Fibroblast of the aortic adventitia (primary cell): ENCODE measurements around the gene HSD11B2. TPM values are rescaled to one million over a fixed set of nuclear protein-coding genes. Genes with fewer than 3 reads are reported as not detected.

Experiments
- DNase-seq: peaks from one replicate; pipeline ENCODE4 v3.0.0-alpha.2; 2010; ENCODE audit warnings: low read depth
- H3K4me3 ChIP-seq: 2 replicates; pipeline ENCODE4 v1.5.1; 2011; ENCODE audit warnings: low read depth, mild to moderate bottlenecking, control low read depth, low read length, moderate library complexity
- total RNA-seq: library from RNA; depleted of rRNA; stranded (reverse); fragments of >200 nt; gene quantifications from 2 replicates; pipeline ENCODE4 v1.2.3, GENCODE V29; 2012; ENCODE audit warnings: low replicate concordance
- TF ChIP-seq, protein P1 (sequence below): IDR thresholded peaks from 2 replicates; pipeline ENCODE4 v1.5.1; 2011; ENCODE audit warnings: mild to moderate bottlenecking, low read length, control low read depth, inconsistent platforms; ENCODE audit not compliant: insufficient read depth

HSD11B2 gene
- total RNA-seq, 1 donor, result not detected

GRCh38 chr16:67446968-67447507 lies 16.1 kb downstream of the HSD11B2 start:
- DNase-seq, result no peak
- no peak overlapping the region for H3K4me3 ChIP-seq
- TF ChIP-seq, protein P1, sequence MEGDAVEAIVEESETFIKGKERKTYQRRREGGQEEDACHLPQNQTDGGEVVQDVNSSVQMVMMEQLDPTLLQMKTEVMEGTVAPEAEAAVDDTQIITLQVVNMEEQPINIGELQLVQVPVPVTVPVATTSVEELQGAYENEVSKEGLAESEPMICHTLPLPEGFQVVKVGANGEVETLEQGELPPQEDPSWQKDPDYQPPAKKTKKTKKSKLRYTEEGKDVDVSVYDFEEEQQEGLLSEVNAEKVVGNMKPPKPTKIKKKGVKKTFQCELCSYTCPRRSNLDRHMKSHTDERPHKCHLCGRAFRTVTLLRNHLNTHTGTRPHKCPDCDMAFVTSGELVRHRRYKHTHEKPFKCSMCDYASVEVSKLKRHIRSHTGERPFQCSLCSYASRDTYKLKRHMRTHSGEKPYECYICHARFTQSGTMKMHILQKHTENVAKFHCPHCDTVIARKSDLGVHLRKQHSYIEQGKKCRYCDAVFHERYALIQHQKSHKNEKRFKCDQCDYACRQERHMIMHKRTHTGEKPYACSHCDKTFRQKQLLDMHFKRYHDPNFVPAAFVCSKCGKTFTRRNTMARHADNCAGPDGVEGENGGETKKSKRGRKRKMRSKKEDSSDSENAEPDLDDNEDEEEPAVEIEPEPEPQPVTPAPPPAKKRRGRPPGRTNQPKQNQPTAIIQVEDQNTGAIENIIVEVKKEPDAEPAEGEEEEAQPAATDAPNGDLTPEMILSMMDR, result no peak

DNA sequence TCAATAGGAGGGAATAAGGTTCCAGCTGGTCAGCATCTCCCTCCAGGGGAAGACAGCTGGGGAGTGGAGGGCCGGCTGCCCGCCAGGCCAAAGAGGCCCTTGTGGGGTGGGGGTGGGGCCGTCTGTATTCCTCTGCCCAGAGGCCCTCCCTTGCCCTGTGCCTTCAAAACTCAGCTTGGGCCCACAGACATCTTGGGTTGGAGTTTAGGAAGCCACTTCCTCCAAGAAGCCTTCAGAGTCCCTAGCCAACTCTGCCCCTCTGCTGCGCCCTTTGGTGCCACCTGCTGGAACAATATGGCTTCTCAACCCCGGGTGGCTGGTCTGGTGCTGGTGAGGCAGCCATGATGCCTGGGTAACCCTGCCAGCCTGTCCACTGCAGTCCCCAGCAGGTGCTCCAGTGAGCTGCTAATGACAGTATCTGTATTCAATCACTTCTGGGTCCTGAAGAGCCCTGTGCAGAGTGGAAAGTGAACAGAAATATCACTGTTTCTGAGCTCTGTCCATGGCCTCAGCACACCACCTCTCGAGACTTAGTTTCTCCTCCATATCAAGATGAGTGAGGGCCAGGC lies 16.7 kb downstream of the HSD11B2 start:
- H3K4me3 ChIP-seq, result no peak overlapping the region
- TF ChIP-seq, protein P1, result peak; percentile 66
- peak; percentile 67 for DNase-seq

GRCh38 chr16:67448580-67448979 lies 17.7 kb downstream of the HSD11B2 start:
- TF ChIP-seq, protein P1, result no peak
- DNase-seq, result no peak

DNA sequence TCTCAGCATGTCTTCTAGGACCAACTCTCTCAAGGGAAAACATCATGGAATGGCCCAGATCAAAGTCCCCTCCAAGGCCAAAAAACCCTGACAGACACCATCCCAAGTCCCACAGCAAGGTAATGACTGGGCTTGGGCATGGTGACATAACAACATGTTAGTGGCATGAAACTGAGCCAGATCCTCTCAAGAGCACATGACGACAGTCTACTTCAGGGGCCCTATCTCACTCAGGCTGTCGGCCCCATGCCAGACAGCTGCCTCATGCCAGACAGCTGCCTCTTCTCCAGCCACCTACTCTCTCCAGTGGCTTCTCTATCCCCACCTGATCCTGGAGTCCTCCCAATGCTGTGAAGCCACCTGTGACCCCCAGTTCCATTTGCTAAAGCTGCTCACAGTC lies 18.4 kb downstream of the HSD11B2 start:
- TF ChIP-seq, protein P1, result no peak
- no peak for DNase-seq
- H3K4me3 ChIP-seq, result no peak overlapping the region

More at GRCh38 chr16:67448580-67448979, 17.7 kb downstream of the HSD11B2 start:
- no peak overlapping the region for H3K4me3 ChIP-seq

GRCh38 chr16:67449739-67450138 lies 18.8 kb downstream of the HSD11B2 start:
- DNase-seq, result no peak
- H3K4me3 ChIP-seq, result no peak overlapping the region
- TF ChIP-seq, protein P1, result no peak

- TF ChIP-seq, protein P1, result no peak
- no peak for DNase-seq
- no peak overlapping the region for H3K4me3 ChIP-seq
Observed at GRCh38 chr16:67451061-67451703, 20.3 kb downstream of the HSD11B2 start.
